Neural cell (in vitro differentiated cells): ENCODE data around the gene ACO2. TPM values are rescaled to one million over a fixed set of nuclear protein-coding genes. Genes with fewer than 3 reads are reported as not detected.

ENCODE experiments used
- H2AFZ ChIP-seq: fragments of 200-600, 300-800 bp; sonication (generic), shearing (Covaris generic); 2 replicates; pipeline ENCODE4 v1.6.0; 2014; ENCODE audit warnings: low read depth, mild to moderate bottlenecking, antibody characterized with exemption, low read length, moderate library complexity
- H3F3A ChIP-seq: fragments of 200-600 bp; shearing (Covaris generic); 2 replicates; pipeline ENCODE4 v1.6.1; 2016; ENCODE audit warnings: mild to moderate bottlenecking, moderate library complexity, mixed read lengths, antibody characterized with exemption, low read length; ENCODE audit not compliant: insufficient read depth, poor library complexity, severe bottlenecking
- H3K27ac ChIP-seq: fragments of 200-600, 300-800 bp; sonication (generic), shearing (Covaris generic); 2 replicates; pipeline ENCODE4 v1.5.1; 2014; ENCODE audit warnings: mild to moderate bottlenecking, low read length, moderate library complexity
- H3K27me3 ChIP-seq: fragments of 300-800, 200-600 bp; sonication (generic), shearing (Covaris generic); 2 replicates; pipeline ENCODE4 v1.6.0; 2014; ENCODE audit warnings: mild to moderate bottlenecking, low read depth, low read length, moderate library complexity; ENCODE audit not compliant: insufficient read depth
- H3K36me3 ChIP-seq: fragments of 300-800, 200-600 bp; sonication (generic), shearing (Covaris generic); 2 replicates; pipeline ENCODE4 v1.5.1; 2014; ENCODE audit warnings: mild to moderate bottlenecking, antibody characterized with exemption, low read length, moderate library complexity; ENCODE audit not compliant: insufficient read depth
- H3K4me2 ChIP-seq: fragments of 300-800, 200-600 bp; sonication (generic), shearing (Covaris generic); 2 replicates; pipeline ENCODE4 v1.6.0; 2014; ENCODE audit warnings: mild to moderate bottlenecking, low read length
- H3K4me3 ChIP-seq: fragments of 300-800, 200-600 bp; sonication (generic), shearing (Covaris generic); 2 replicates; pipeline ENCODE4 v1.5.1; 2014; ENCODE audit warnings: mild to moderate bottlenecking, low read length, moderate library complexity
- H3K79me2 ChIP-seq: fragments of 200-600 bp; shearing (Covaris generic); replicated peaks from 2 replicates; pipeline ENCODE4 v1.6.0; 2014; ENCODE audit warnings: mild to moderate bottlenecking, low read length, moderate library complexity; ENCODE audit not compliant: insufficient read depth
- H3K9ac ChIP-seq: fragments of 300-800, 200-600 bp; sonication (generic), shearing (Covaris generic); 2 replicates; pipeline ENCODE4 v1.6.1; 2016; ENCODE audit warnings: mild to moderate bottlenecking, low read length, mixed read lengths
- H3K9me2 ChIP-seq: fragments of 200-600 bp; shearing (Covaris generic); 2 replicates; pipeline ENCODE4 v1.6.1; 2016; ENCODE audit warnings: mild to moderate bottlenecking, low read length, mixed read lengths; ENCODE audit not compliant: insufficient read depth
- H3K9me3 ChIP-seq: fragments of 200-600, 300-800 bp; sonication (generic), shearing (Covaris generic); 2 replicates; pipeline ENCODE4 v1.6.1; 2016; ENCODE audit warnings: mild to moderate bottlenecking, mixed run types, low read length, moderate library complexity, mixed read lengths
- H4K20me1 ChIP-seq: fragments of 200-600 bp; shearing (Covaris generic); 2 replicates; pipeline ENCODE4 v1.6.1; 2016; ENCODE audit warnings: mild to moderate bottlenecking, mixed run types; ENCODE audit not compliant: insufficient read depth
- CTCF ChIP-seq: fragments of 450-650 bp; IDR thresholded peaks from 2 replicates; pipeline ENCODE4 v1.5.1; 2014; ENCODE audit warnings: antibody characterized with exemption, mild to moderate bottlenecking, moderate library complexity; ENCODE audit not compliant: poor library complexity, severe bottlenecking
- EP300 ChIP-seq: fragments of 450-650 bp; conservative IDR thresholded peaks from 2 replicates; pipeline ENCODE4 v1.6.1; 2014; ENCODE audit warnings: antibody characterized with exemption, mild to moderate bottlenecking, moderate library complexity; ENCODE audit not compliant: poor library complexity, severe bottlenecking
- EZH2 ChIP-seq: fragments of 200-600, 300-800 bp; shearing (Covaris generic), sonication (generic); IDR thresholded peaks from 2 replicates; pipeline ENCODE4 v1.6.1; 2014; ENCODE audit warnings: antibody characterized with exemption, low read length, borderline replicate concordance, mild to moderate bottlenecking; ENCODE audit not compliant: insufficient read depth, poor library complexity, severe bottlenecking
- MXI1 ChIP-seq: fragments of 450-650 bp; conservative IDR thresholded peaks from 2 replicates; pipeline ENCODE4 v1.6.1; 2014; ENCODE audit warnings: antibody characterized with exemption, mild to moderate bottlenecking; ENCODE audit not compliant: poor library complexity, severe bottlenecking
- POLR2AphosphoS5 ChIP-seq: IDR thresholded peaks from 2 replicates; pipeline ENCODE4 v1.6.1; 2012
- RAD21 ChIP-seq: fragments of 450-650 bp; conservative IDR thresholded peaks from 2 replicates; pipeline ENCODE4 v1.6.1; 2014; ENCODE audit warnings: antibody characterized with exemption, mild to moderate bottlenecking, moderate library complexity
- REST ChIP-seq: IDR thresholded peaks from 2 replicates; pipeline ENCODE4 v1.6.1; 2012; ENCODE audit warnings: borderline replicate concordance
- SMC3 ChIP-seq: fragments of 450-650 bp; conservative IDR thresholded peaks from 2 replicates; pipeline ENCODE4 v1.6.1; 2014; ENCODE audit warnings: antibody characterized with exemption, mild to moderate bottlenecking, moderate library complexity; ENCODE audit not compliant: poor library complexity
- TAF1 ChIP-seq: IDR thresholded peaks from 2 replicates; pipeline ENCODE4 v1.6.1; 2012; ENCODE audit warnings: low read depth
- polyA plus RNA-seq: library from polyadenylated mRNA; depleted of rRNA; stranded (reverse); fragments of >200 nt; gene quantifications from 2 replicates; pipeline ENCODE4 v1.2.3, GENCODE V29; 2014

The ACO2 gene
- polyA plus RNA-seq, 1 donor from 2014 or later, result 72.3 TPM

GRCh38 chr22:41500303-41500702 is 31.4 kb downstream of the ACO2 start:
- Histone ChIP-seq H3K9me2 (no peaks in the 10 kb centered on the region), H3K27ac (no peak overlapping the region), H4K20me1 (no peaks in the 10 kb centered on the region), H3K36me3 (no peaks in the 10 kb centered on the region), H3K4me3 (no peak overlapping the region), H3K27me3 (no peaks in the 10 kb centered on the region), H3F3A (no peaks in the 10 kb centered on the region), H3K9me3 (no peaks in the 10 kb centered on the region), H3K4me2 (no peak overlapping the region), H3K79me2 (no peaks in the 10 kb centered on the region), H3K9ac (no peak overlapping the region), H2AFZ (no peak overlapping the region)
- TF ChIP-seq CTCF (no peak), RAD21 (no peak), REST (no peak), SMC3 (no peak), TAF1 (no peak), EZH2 (no peak), MXI1 (no peak), POLR2AphosphoS5 (no peak)

GRCh38 chr22:41501209-41501608 is 32.3 kb downstream of the ACO2 start:
- Histone ChIP-seq H3K27ac (no peak overlapping the region), H4K20me1 (no peaks in the 10 kb centered on the region), H3K9ac (no peak overlapping the region), H3K27me3 (no peaks in the 10 kb centered on the region), H3K9me3 (no peaks in the 10 kb centered on the region), H3K9me2 (no peaks in the 10 kb centered on the region), H2AFZ (no peak overlapping the region), H3K4me2 (no peak overlapping the region), H3K4me3 (no peak overlapping the region), H3K79me2 (no peaks in the 10 kb centered on the region), H3F3A (no peaks in the 10 kb centered on the region), H3K36me3 (no peaks in the 10 kb centered on the region)
- TF ChIP-seq POLR2AphosphoS5, result no peak
- TF ChIP-seq REST, result no peak
- TF ChIP-seq SMC3, result peak; percentile 58
- no peak for TF ChIP-seq TAF1
- peak; percentile 60 for TF ChIP-seq RAD21
- TF ChIP-seq CTCF, result peak; percentile 56
- no peak for TF ChIP-seq EP300
